Small intestine (tissue), 7 donors: ENCODE results near the gene ZSCAN2. TPM values are rescaled to one million over a fixed set of nuclear protein-coding genes. Genes with fewer than 3 reads are reported as not detected.
A peak's percentile ranks its signal among the peaks of the same experiment; 100 is the strongest.

Experiments used
- DNase-seq, 2 donors: peaks; one replicate each; pipeline versions ENCODE4 v3.0.0 to v3.0.0-alpha.2; 2013
- FAIRE-seq: peaks from 2 replicates; lab custom pipeline; 2012; peaks lifted over from hg19 to GRCh38; lab: Jason Lieb, UNC
- H3K27ac ChIP-seq, 3 donors: one replicate each; pipeline ENCODE4 v1.5.1; 2013; ENCODE audit warnings: low read length in 2 of 3, mild to moderate bottlenecking in 2 of 3, control low read depth in 1 of 3, inconsistent platforms in 1 of 3, low read depth in 1 of 3, moderate library complexity in 1 of 3
- H3K27me3 ChIP-seq, 3 donors: one replicate each; pipeline ENCODE4 v1.6.1; 2013; ENCODE audit warnings: low read length in 3 of 3, inconsistent platforms in 1 of 3; ENCODE audit not compliant: control insufficient read depth in 3 of 3, insufficient read depth in 3 of 3
- H3K36me3 ChIP-seq, 3 donors: one replicate each; pipeline ENCODE4 v1.6.1; 2013; ENCODE audit warnings: low read length in 3 of 3, inconsistent platforms in 1 of 3, low read depth in 1 of 3, mild to moderate bottlenecking in 1 of 3, moderate library complexity in 1 of 3; ENCODE audit not compliant: control insufficient read depth in 3 of 3, insufficient read depth in 2 of 3
- H3K4me1 ChIP-seq, 3 donors: one replicate each; pipeline ENCODE4 v1.6.1; 2013; ENCODE audit warnings: low read length in 2 of 3, inconsistent platforms in 1 of 3, low read depth in 1 of 3, mild to moderate bottlenecking in 1 of 3, moderate library complexity in 1 of 3; ENCODE audit not compliant: control insufficient read depth in 3 of 3, insufficient read depth in 2 of 3
- H3K4me3 ChIP-seq, 3 donors: one replicate each; pipeline ENCODE4 v1.5.1; 2013; ENCODE audit warnings: low read length in 3 of 3, control low read depth in 1 of 3, inconsistent platforms in 1 of 3, low read depth in 1 of 3, mild to moderate bottlenecking in 1 of 3, moderate library complexity in 1 of 3
- H3K9me3 ChIP-seq, 2 donors: one replicate each; pipeline ENCODE4 v1.6.1; 2013; ENCODE audit warnings: low read depth in 1 of 2, low read length in 1 of 2; ENCODE audit not compliant: control insufficient read depth in 2 of 2, insufficient read depth in 1 of 2
- WGBS, 3 donors: extraction: QIAGEN DNeasy Blood & Tissue Kit; methylation state at CpG; one replicate each; pipeline ENCODE4 v1.1.7; 2013; 5-methylcytosine and 5-hydroxymethylcytosine counted together
- polyA plus RNA-seq, 4 donors: library from polyadenylated mRNA; stranded (reverse) in 3 of 4; unstranded in 1 of 4; fragments of 200-250 nt in 3 of 4; fragments of 120-200 nt in 1 of 4; gene quantifications; one replicate each; pipeline versions ENCODE4 v1.2.1 to v1.2.3, GENCODE V29; 2013
- donor health status: healthy with polysubstance abuse.
- donor health status: control.
- donor health status: control.
- donor health status: Bipolar disorder and iron deficiency.
- donor health status: healthy.

ZSCAN2 gene
- polyA plus RNA-seq, 4 donors = 3.2 to 14.0 (median 4.5) TPM

GRCh38 chr15:84616235-84616634 is 15.4 kb downstream of the ZSCAN2 start:
- Histone ChIP-seq H3K27me3 (no peaks in the 10 kb centered on the region), H3K36me3 (peaks cover 3 to 23% (median 4%) of the 10 kb centered on the region in 3 donors), H3K4me1 (peaks cover 0 to 9% (median 0%) of the 10 kb centered on the region in 3 donors), H3K9me3 (peaks cover 1 to 8% of the 10 kb centered on the region in 2 donors), H3K27ac (no peak overlapping the region), H3K4me3 (no peak overlapping the region)
- FAIRE-seq (no peak), DNase-seq (no peak)
- 84 to 93% (median 88%) methylated on average over 3 of the region's 3 CpGs for WGBS, 3 donors

GRCh38 chr15:84620626-84621025 is 19.8 kb downstream of the ZSCAN2 start:
- Histone ChIP-seq H3K4me3 (no peak overlapping the region), H3K9me3 (peaks cover 4 to 24% of the 10 kb centered on the region in 2 donors), H3K36me3 (peaks cover 4 to 37% (median 5%) of the 10 kb centered on the region in 3 donors), H3K27ac (no peak overlapping the region), H3K4me1 (peaks cover 0 to 9% (median 0%) of the 10 kb centered on the region in 3 donors), H3K27me3 (no peaks in the 10 kb centered on the region)
- no peak for DNase-seq
- FAIRE-seq = no peak
- WGBS, 3 donors = 96 to 98% (median 98%) methylated on average over 8 of the region's 8 CpGs

- FAIRE-seq (no peak), DNase-seq (no peak)
- Histone ChIP-seq H3K4me1 (peaks cover 0 to 9% (median 0%) of the 10 kb centered on the region in 3 donors), H3K27me3 (no peaks in the 10 kb centered on the region), H3K4me3 (no peak overlapping the region), H3K27ac (no peak overlapping the region), H3K9me3 (peaks cover 4 to 24% of the 10 kb centered on the region in 2 donors), H3K36me3 (peaks cover 4 to 37% (median 5%) of the 10 kb centered on the region in 3 donors)
- 96 to 97% (median 97%) methylated on average over 17 of the region's 17 CpGs for WGBS, 3 donors
These were observed 20.7 kb downstream of the ZSCAN2 start for GRCh38 chr15:84621358-84621979.

- Histone ChIP-seq H3K4me1 (no peaks in the 10 kb centered on the region), H3K4me3 (no peak overlapping the region), H3K27ac (no peak overlapping the region), H3K9me3 (peaks cover 4 to 24% of the 10 kb centered on the region in 2 donors), H3K27me3 (no peaks in the 10 kb centered on the region), H3K36me3 (peaks cover 4 to 39% (median 5%) of the 10 kb centered on the region in 3 donors)
- 88 to 93% (median 91%) methylated on average over 6 to 7 of the region's 7 CpGs for WGBS, 3 donors
- DNase-seq (no peak), FAIRE-seq (no peak)
These were observed 23.6 kb downstream of the ZSCAN2 start for GRCh38 chr15:84624359-84624758.

- FAIRE-seq (no peak), DNase-seq (no peak)
- H3K4me3 ChIP-seq = no peak overlapping the region
- H3K27me3 ChIP-seq = no peaks in the 10 kb centered on the region
- peaks cover 4 to 39% (median 5%) of the 10 kb centered on the region in 3 donors for H3K36me3 ChIP-seq
- WGBS, 3 donors = 84 to 87% (median 86%) methylated on average over 2 of the region's 2 CpGs
- H3K27ac ChIP-seq = no peak overlapping the region
- H3K4me1 ChIP-seq = no peaks in the 10 kb centered on the region
- peaks cover 4 to 24% of the 10 kb centered on the region in 2 donors for H3K9me3 ChIP-seq
These were observed 24.3 kb downstream of the ZSCAN2 start for GRCh38 chr15:84625123-84625522.

- WGBS, 3 donors = 85 to 92% (median 91%) methylated on average over 9 of the region's 9 CpGs
- no peak for FAIRE-seq
These were observed 28.2 kb downstream of the ZSCAN2 start for GRCh38 chr15:84629033-84629432.

GRCh38 chr15:84631706-84632272 is 31.0 kb downstream of the ZSCAN2 start:
- Histone ChIP-seq H3K27me3 (no peaks in the 10 kb centered on the region), H3K4me1 (peaks cover 2 to 15% (median 9%) of the 10 kb centered on the region in 3 donors), H3K4me3 (peak overlapping the region; percentile 48 to 59 (median 57)), H3K9me3 (no peaks in the 10 kb centered on the region), H3K36me3 (peaks cover 0 to 10% (median 0%) of the 10 kb centered on the region in 3 donors), H3K27ac (peak overlapping the region; percentile 58 to 91 (median 71))
- WGBS, 3 donors = 34 to 48% (median 38%) methylated on average over 7 of the region's 7 CpGs
- DNase-seq (no peak), FAIRE-seq (no peak)

More at GRCh38 chr15:84629033-84629432, 28.2 kb downstream of the ZSCAN2 start:
- H3K4me1 ChIP-seq = peaks cover 2 to 15% (median 9%) of the 10 kb centered on the region in 3 donors
- H3K27ac ChIP-seq = no peak overlapping the region
- no peaks in the 10 kb centered on the region for H3K9me3 ChIP-seq
- peaks cover 0 to 8% (median 0%) of the 10 kb centered on the region in 3 donors for H3K36me3 ChIP-seq
- no peaks in the 10 kb centered on the region for H3K27me3 ChIP-seq
- H3K4me3 ChIP-seq = no peak overlapping the region
- no peak for DNase-seq

GRCh38 chr15:84633311-84634227 is 32.8 kb downstream of the ZSCAN2 start:
- Histone ChIP-seq H3K27me3 (no peaks in the 10 kb centered on the region), H3K9me3 (no peaks in the 10 kb centered on the region), H3K4me1 (peaks cover 2 to 15% (median 9%) of the 10 kb centered on the region in 3 donors), H3K36me3 (peaks cover 0 to 21% (median 0%) of the 10 kb centered on the region in 3 donors), H3K27ac (peak overlapping the region; percentile 94 to 97 (median 96)), H3K4me3 (peak overlapping the region; percentile 59 to 77 (median 68))
- WGBS, 3 donors = 0 to 1% (median 1%) methylated on average over 90 to 105 of the region's 105 CpGs
- no peak for FAIRE-seq
- DNase-seq = peak; percentile 80 to 91
